K562 (cell line): Measurements from ENCODE around the gene GNRHR. TPM values are rescaled to one million over a fixed set of nuclear protein-coding genes. Genes with fewer than 3 reads are reported as not detected.

Source experiments
- ATAC-seq: fragments of 200-7000 bp; cut with Tn5 transposase; 3 replicates; pipeline ENCODE4 v1.9.1; 2020; ENCODE audit warnings: moderate library complexity
- BruUV-seq: library from RNA; stranded (reverse); fragments of 400-500 nt; replicated peaks from 2 replicates; lab custom pipeline; 2021; lab: Mats Ljungman, UMichigan
- CTCF ChIA-PET: fragments of 300-600 bp; formaldehyde crosslinking; extraction: SDS; loops from one replicate; lab custom pipeline; 2021; ENCODE audit warnings: low intra/inter-chr PET ratio; lab: Yijun Ruan, JAX
- POLR2A ChIA-PET: fragments of 300-600, 350-650 bp; sonication (Branson Sonifier 250); formaldehyde crosslinking; extraction: SDS; loops from one replicate; lab custom pipeline; 2021; ENCODE audit warnings: antibody characterized with exemption, inconsistent platforms; lab: Yijun Ruan, JAX
- DNase-seq, 4 experiments: peaks; one replicate each; pipeline versions ENCODE4 v3.0.0 to v3.0.0-alpha.2; 2011 to 2018; ENCODE audit warnings: low spot score in 3 of 4, mixed read lengths in 3 of 4; ENCODE audit errors: extremely low read depth in 1 of 4
- FAIRE-seq: peaks from 2 replicates; lab custom pipeline; 2011; peaks lifted over from hg19 to GRCh38; lab: Jason Lieb, UNC
- H2AFZ ChIP-seq: 2 replicates; pipeline ENCODE4 v1.6.0; 2011; ENCODE audit warnings: low read depth, low read length, control low read depth, inconsistent platforms
- H3K27ac ChIP-seq: fragments of 200-600 bp; 3 replicates; pipeline ENCODE4 v1.8.0; 2011; ENCODE audit warnings: low read depth, mild to moderate bottlenecking, control low read depth, inconsistent platforms, low read length, moderate library complexity, mixed read lengths; ENCODE audit errors: extremely low read depth
- H3K27me3 ChIP-seq, 2 experiments: fragments of 300-600 bp in 1 of 2; 2 replicates in 1 of 2; 3 replicates in 1 of 2; pipeline versions ENCODE4 v1.6.0 to v1.8.0; 2011; ENCODE audit warnings: inconsistent platforms in 2 of 2, low read length in 2 of 2, mild to moderate bottlenecking in 1 of 2, mixed read lengths in 1 of 2, moderate library complexity in 1 of 2; ENCODE audit not compliant: control insufficient read depth in 2 of 2, insufficient read depth in 2 of 2
- H3K36me3 ChIP-seq: fragments of 300-600 bp; 3 replicates; pipeline ENCODE4 v1.8.0; 2011; ENCODE audit warnings: mild to moderate bottlenecking, low read length, inconsistent platforms; ENCODE audit not compliant: control insufficient read depth, insufficient read depth
- H3K4me1 ChIP-seq, 2 experiments: fragments of 200-600 bp in 1 of 2; replicated peaks in 1 of 2; 2 replicates in 1 of 2; 3 replicates in 1 of 2; pipeline versions ENCODE4 v1.5.1 to v1.8.0; 2011; ENCODE audit warnings: inconsistent platforms in 2 of 2, low read length in 2 of 2, mild to moderate bottlenecking in 1 of 2, mixed read lengths in 1 of 2, moderate library complexity in 1 of 2; ENCODE audit not compliant: control insufficient read depth in 2 of 2, insufficient read depth in 2 of 2
- H3K4me2 ChIP-seq: 2 replicates; pipeline ENCODE4 v1.6.1; 2011; ENCODE audit warnings: low read length, control low read depth, inconsistent platforms, mixed read lengths; ENCODE audit not compliant: insufficient read depth
- H3K4me3 ChIP-seq: fragments of 200-600 bp; sonication (generic), shearing (Covaris generic); 2 replicates; pipeline ENCODE4 v1.5.1; 2016; ENCODE audit warnings: control low read depth, inconsistent platforms
- H3K79me2 ChIP-seq: fragments of 200-600 bp; 3 replicates; pipeline ENCODE4 v1.8.0; 2011; ENCODE audit warnings: low read length, inconsistent platforms; ENCODE audit not compliant: control insufficient read depth, insufficient read depth
- H3K9ac ChIP-seq, 2 experiments: 2 replicates each; pipeline versions ENCODE4 v1.6.0 to v1.6.1; 2011; ENCODE audit warnings: low read depth in 2 of 2, low read length in 2 of 2, control low read depth in 1 of 2, inconsistent platforms in 1 of 2, mild to moderate bottlenecking in 1 of 2, mixed read lengths in 1 of 2; ENCODE audit not compliant: insufficient read depth in 1 of 2
- H3K9me1 ChIP-seq: one replicate; pipeline ENCODE4 v1.6.0; 2011; ENCODE audit warnings: inconsistent platforms, mild to moderate bottlenecking, low read length, moderate library complexity; ENCODE audit not compliant: control insufficient read depth, insufficient read depth
- H3K9me3 ChIP-seq: replicated peaks from 2 replicates; pipeline ENCODE4 v1.5.1; 2011; ENCODE audit warnings: low read depth, low read length, inconsistent platforms; ENCODE audit not compliant: control insufficient read depth, insufficient read depth
- H4K20me1 ChIP-seq: replicated peaks from 2 replicates; pipeline ENCODE4 v1.6.1; 2011; ENCODE audit warnings: low read length, inconsistent platforms, mixed read lengths; ENCODE audit not compliant: control insufficient read depth, insufficient read depth
- EWSR1 ChIP-seq: fragments of 450-650 bp; IDR thresholded peaks from 2 replicates; pipeline ENCODE4 v1.6.1; 2018; ENCODE audit warnings: borderline replicate concordance, mild to moderate bottlenecking, low read depth, moderate library complexity; ENCODE audit not compliant: partially characterized antibody
- MTA1 ChIP-seq: fragments of 450-650 bp; IDR thresholded peaks from 2 replicates; pipeline ENCODE4 v1.6.1; 2017; ENCODE audit warnings: borderline replicate concordance
- NR1H2 ChIP-seq: sonication (generic); formaldehyde crosslinking; IDR thresholded peaks from 2 replicates; pipeline ENCODE4 v1.4.0; 2020; ENCODE audit warnings: mild to moderate bottlenecking, missing genetic modification reagents
- POLR2G ChIP-seq: fragments of 200-400 bp; formaldehyde crosslinking; IDR thresholded peaks from 2 replicates; pipeline ENCODE4 v1.6.1; 2017; ENCODE audit warnings: low read depth, mild to moderate bottlenecking, antibody characterized with exemption, low read length, moderate library complexity
- RBM14 ChIP-seq: fragments of 200-400 bp; formaldehyde crosslinking; IDR thresholded peaks from 2 replicates; pipeline ENCODE4 v1.6.1; 2018; ENCODE audit warnings: low read depth, mild to moderate bottlenecking, low read length, moderate library complexity, borderline replicate concordance; ENCODE audit not compliant: insufficient read depth
- SIN3B ChIP-seq: fragments of 450-650 bp; IDR thresholded peaks from 2 replicates; pipeline ENCODE4 v1.6.1; 2017; ENCODE audit warnings: low read depth, mild to moderate bottlenecking, moderate library complexity
- TAF9B ChIP-seq: fragments of 450-650 bp; IDR thresholded peaks from 2 replicates; pipeline ENCODE4 v1.6.1; 2018; ENCODE audit warnings: mild to moderate bottlenecking; ENCODE audit not compliant: partially characterized antibody
- ZNF239 ChIP-seq: fragments of 250-450 bp; sonication (Bioruptor Pico); IDR thresholded peaks from 2 replicates; pipeline ENCODE4 v1.4.0; 2020; ENCODE audit warnings: mild to moderate bottlenecking
- ZNF3 ChIP-seq: fragments of 250-450 bp; sonication (Bioruptor Pico); IDR thresholded peaks from 2 replicates; pipeline ENCODE4 v1.5.0; 2021; ENCODE audit warnings: mild to moderate bottlenecking, moderate library complexity
- ZNF584 ChIP-seq: fragments of 200-800 bp; sonication (Bioruptor generic); IDR thresholded peaks from 2 replicates; pipeline ENCODE4 v1.6.1; 2016; ENCODE audit warnings: low read depth, mild to moderate bottlenecking, missing genetic modification characterization, missing compliant biosample characterization
- ZNF830 ChIP-seq: fragments of 250-450 bp; sonication (Bioruptor Pico); IDR thresholded peaks from 2 replicates; pipeline ENCODE4 v1.5.0; 2021; ENCODE audit warnings: mild to moderate bottlenecking
- WGBS: fragments of 100-300 bp; shearing (Covaris generic); methylation state at CpG from one replicate; pipeline ENCODE4 v1.1.6; 2016; ENCODE audit warnings: low coverage, mixed read lengths; ENCODE audit not compliant: insufficient coverage; ENCODE audit errors: missing lambda C conversion rate; 5-methylcytosine and 5-hydroxymethylcytosine counted together
- in situ Hi-C: fragments of 300-500 bp; cut with MboI; formaldehyde crosslinking; loops from 4 replicates; pipeline ENCODE4 v1.15.0; 2018; ENCODE audit warnings: inconsistent platforms, mixed read lengths
- intact Hi-C: fragments of 100-400 bp; cut with micrococcal nuclease; formaldehyde crosslinking; loops from 2 replicates; pipeline ENCODE4 v1.14.2; 2022
- polyA plus RNA-seq, 8 experiments: library from polyadenylated mRNA; depleted of rRNA in 4 of 8; stranded (reverse) in 5 of 8; unstranded in 3 of 8; fragments of >200 nt; fragmentation: Nextera tagmentation in 2 of 8; fragmentation: Illumina TruSeq in 1 of 8; extraction: Ambion mirVana in 2 of 8; extraction: Trizol in 1 of 8; gene quantifications; 2 replicates each; pipeline versions ENCODE4 v1.2.1 to v1.2.3, GENCODE V29; 2011 to 2014; ENCODE audit warnings: inconsistent platforms in 1 of 8, missing spikeins in 1 of 8
- total RNA-seq, 7 experiments: library from RNA; depleted of rRNA in 6 of 7; stranded (reverse); fragments of >200 nt in 6 of 7; fragmentation: Illumina TruSeq in 2 of 7; extraction: Trizol in 2 of 7; gene quantifications; 2 replicates each; pipeline versions ENCODE4 v1.2.1 to v1.2.3, GENCODE V29; 2011 to 2021; ENCODE audit warnings: low replicate concordance in 1 of 7
- TF ChIP-seq, protein P1 (sequence below): fragments of 250-450 bp; sonication (Bioruptor Pico); IDR thresholded peaks from 2 replicates; pipeline ENCODE4 v1.4.0; 2020
- TF ChIP-seq, protein P2 (sequence below), 3 experiments: IDR thresholded peaks in 2 of 3; conservative IDR thresholded peaks in 1 of 3; 2 replicates each; pipeline ENCODE4 v1.5.1; 2011 to 2012; ENCODE audit warnings: low read length in 3 of 3, mild to moderate bottlenecking in 3 of 3, control low read depth in 2 of 3, improper control_type of control experiment in 1 of 3, inconsistent platforms in 1 of 3, low read depth in 1 of 3, mixed read lengths in 1 of 3, moderate library complexity in 1 of 3; ENCODE audit not compliant: insufficient read depth in 2 of 3

The GNRHR gene
- total and polyA plus RNA-seq, 9 of the 15 experiments (the other 6 are each of a cell fraction or from before 2014, with no cell fraction given), result 0.06 to 0.13 TPM; not detected in 7

DNA sequence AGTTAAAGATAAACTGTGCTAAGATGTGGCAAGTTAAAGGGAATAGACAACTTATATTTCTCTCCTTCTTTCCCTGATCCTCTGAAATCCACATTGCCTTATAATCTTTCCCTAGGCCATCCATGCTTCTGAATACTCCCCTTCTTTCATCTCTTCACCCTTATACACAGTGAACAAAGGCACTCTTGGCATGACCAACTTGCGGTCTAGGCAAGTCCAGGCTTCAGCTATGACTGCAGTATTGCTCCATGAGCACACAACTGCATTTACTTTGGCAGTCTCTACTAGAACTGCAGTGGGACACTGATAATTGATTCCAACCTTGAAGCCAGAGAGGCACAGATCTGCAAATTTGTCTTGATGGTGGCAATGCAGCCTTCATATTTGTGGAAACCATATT lies 29.1 kb downstream of the GNRHR start (continued):
- TF ChIP-seq, protein P1, sequence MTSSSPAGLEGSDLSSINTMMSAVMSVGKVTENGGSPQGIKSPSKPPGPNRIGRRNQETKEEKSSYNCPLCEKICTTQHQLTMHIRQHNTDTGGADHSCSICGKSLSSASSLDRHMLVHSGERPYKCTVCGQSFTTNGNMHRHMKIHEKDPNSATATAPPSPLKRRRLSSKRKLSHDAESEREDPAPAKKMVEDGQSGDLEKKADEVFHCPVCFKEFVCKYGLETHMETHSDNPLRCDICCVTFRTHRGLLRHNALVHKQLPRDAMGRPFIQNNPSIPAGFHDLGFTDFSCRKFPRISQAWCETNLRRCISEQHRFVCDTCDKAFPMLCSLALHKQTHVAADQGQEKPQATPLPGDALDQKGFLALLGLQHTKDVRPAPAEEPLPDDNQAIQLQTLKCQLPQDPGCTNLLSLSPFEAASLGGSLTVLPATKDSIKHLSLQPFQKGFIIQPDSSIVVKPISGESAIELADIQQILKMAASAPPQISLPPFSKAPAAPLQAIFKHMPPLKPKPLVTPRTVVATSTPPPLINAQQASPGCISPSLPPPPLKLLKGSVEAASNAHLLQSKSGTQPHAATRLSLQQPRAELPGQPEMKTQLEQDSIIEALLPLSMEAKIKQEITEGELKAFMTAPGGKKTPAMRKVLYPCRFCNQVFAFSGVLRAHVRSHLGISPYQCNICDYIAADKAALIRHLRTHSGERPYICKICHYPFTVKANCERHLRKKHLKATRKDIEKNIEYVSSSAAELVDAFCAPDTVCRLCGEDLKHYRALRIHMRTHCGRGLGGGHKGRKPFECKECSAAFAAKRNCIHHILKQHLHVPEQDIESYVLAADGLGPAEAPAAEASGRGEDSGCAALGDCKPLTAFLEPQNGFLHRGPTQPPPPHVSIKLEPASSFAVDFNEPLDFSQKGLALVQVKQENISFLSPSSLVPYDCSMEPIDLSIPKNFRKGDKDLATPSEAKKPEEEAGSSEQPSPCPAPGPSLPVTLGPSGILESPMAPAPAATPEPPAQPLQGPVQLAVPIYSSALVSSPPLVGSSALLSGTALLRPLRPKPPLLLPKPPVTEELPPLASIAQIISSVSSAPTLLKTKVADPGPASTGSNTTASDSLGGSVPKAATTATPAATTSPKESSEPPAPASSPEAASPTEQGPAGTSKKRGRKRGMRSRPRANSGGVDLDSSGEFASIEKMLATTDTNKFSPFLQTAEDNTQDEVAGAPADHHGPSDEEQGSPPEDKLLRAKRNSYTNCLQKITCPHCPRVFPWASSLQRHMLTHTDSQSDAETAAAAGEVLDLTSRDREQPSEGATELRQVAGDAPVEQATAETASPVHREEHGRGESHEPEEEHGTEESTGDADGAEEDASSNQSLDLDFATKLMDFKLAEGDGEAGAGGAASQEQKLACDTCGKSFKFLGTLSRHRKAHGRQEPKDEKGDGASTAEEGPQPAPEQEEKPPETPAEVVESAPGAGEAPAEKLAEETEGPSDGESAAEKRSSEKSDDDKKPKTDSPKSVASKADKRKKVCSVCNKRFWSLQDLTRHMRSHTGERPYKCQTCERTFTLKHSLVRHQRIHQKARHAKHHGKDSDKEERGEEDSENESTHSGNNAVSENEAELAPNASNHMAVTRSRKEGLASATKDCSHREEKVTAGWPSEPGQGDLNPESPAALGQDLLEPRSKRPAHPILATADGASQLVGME, result no peak
- no peak for TF ChIP-seq ZNF830 (CRISPR knock-in tag)

DNA sequence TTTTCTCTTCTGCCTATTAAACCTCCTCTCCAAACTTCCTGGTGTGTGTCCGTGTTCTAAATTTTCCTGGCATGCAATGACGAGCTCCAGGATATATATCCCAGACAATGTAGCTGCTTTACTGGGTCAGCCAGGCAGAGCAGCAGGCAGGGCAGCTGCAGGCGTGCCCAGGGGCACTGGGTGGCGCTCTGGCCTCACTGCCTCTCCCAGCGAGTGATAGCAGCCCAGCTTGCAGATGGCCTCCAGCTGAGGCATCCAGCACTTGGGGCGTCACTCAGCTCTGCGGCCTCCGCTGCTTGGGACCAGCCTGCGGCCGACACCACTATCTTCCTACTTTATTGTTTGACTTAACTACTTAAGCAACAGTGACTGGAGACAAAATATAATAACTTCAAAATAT lies 30.2 kb downstream of the GNRHR start:
- WGBS, result 87% methylated on average over 10 of the region's 10 CpGs
- Histone ChIP-seq H3K27ac (no peak overlapping the region), H3K9ac (peak overlapping the region in 1 of 2 experiments; percentile 61; a peak in 1 of 4 replicates), H3K4me3 (no peak overlapping the region), H3K9me3 (peaks cover 8% of the 10 kb centered on the region), H3K36me3 (peaks cover 28% of the 10 kb centered on the region), H3K79me2 (peaks cover 18% of the 10 kb centered on the region), H3K4me2 (no peak overlapping the region), H2AFZ (no peak overlapping the region), H4K20me1 (no peaks in the 10 kb centered on the region), H3K4me1 (peaks cover 16 to 45% of the 10 kb centered on the region in 2 experiments), H3K27me3 (no peaks in the 10 kb centered on the region), H3K9me1 (no peaks in the 10 kb centered on the region)
- peak; percentile 17; the same call in 2 of the 3 replicates for ATAC-seq
- POLR2A ChIA-PET, result interaction anchor here (0.8 to 1.1 kb wide), 3 partner anchors 10 to 24 kb away, joined by 3 read pairs; no protein-coding TSS in a partner anchor
- DNase-seq, result peak in 1 of 4 experiments; percentile 37
- intact Hi-C loops, result loop anchor here (5.0 to 10.0 kb wide), 2 partner anchors 177 to 191 kb away; partner anchors contain the start of gene CENPC
- in situ Hi-C loops, result no loop called here
- no peak for FAIRE-seq
- BruUV-seq, result no TSS peak
- CTCF ChIA-PET, result no interaction called here
- TF ChIP-seq ZNF584 (CRISPR knock-in tag), result no peak
- TF ChIP-seq ZNF239 (CRISPR knock-in tag), result no peak
- TF ChIP-seq RBM14, result no peak
- TF ChIP-seq ZNF3 (CRISPR knock-in tag), result no peak
- TF ChIP-seq EWSR1, result no peak
- TF ChIP-seq MTA1, result no peak
- TF ChIP-seq TAF9B, result no peak
- no peak for TF ChIP-seq SIN3B
- TF ChIP-seq POLR2G, result peak; percentile 60
- no peak for TF ChIP-seq NR1H2 (CRISPR knock-in tag)
- TF ChIP-seq, protein P2, sequence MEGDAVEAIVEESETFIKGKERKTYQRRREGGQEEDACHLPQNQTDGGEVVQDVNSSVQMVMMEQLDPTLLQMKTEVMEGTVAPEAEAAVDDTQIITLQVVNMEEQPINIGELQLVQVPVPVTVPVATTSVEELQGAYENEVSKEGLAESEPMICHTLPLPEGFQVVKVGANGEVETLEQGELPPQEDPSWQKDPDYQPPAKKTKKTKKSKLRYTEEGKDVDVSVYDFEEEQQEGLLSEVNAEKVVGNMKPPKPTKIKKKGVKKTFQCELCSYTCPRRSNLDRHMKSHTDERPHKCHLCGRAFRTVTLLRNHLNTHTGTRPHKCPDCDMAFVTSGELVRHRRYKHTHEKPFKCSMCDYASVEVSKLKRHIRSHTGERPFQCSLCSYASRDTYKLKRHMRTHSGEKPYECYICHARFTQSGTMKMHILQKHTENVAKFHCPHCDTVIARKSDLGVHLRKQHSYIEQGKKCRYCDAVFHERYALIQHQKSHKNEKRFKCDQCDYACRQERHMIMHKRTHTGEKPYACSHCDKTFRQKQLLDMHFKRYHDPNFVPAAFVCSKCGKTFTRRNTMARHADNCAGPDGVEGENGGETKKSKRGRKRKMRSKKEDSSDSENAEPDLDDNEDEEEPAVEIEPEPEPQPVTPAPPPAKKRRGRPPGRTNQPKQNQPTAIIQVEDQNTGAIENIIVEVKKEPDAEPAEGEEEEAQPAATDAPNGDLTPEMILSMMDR (IDR thresholded peaks at IDR 0.05 in 2 of 3, conservative IDR thresholded peaks at IDR 0.05 in 1 of 3; ENCODE audit: insufficient read depth in 2 of 3, low read depth in 1 of 3, low read length in 3 of 3), result peak in 2 of 3 experiments; percentile 50 to 57; a peak in 4 of 6 replicates
